GM12878 (cell line): ENCODE measurements around the gene CROCC. TPM values are rescaled to one million over a fixed set of nuclear protein-coding genes. Genes with fewer than 3 reads are reported as not detected.
"Not testable (repeated sequence)": the region's sequence is repeated elsewhere in the genome, so short reads cannot be mapped to it uniquely, and the experiment has no call there.

ENCODE experiments used
- ATAC-seq: fragments of 200-7000 bp; cut with Tn5 transposase; 3 replicates; pipeline ENCODE4 v1.9.1; 2020; ENCODE audit warnings: mild to moderate bottlenecking, moderate library complexity
- BruUV-seq: library from RNA; stranded (reverse); fragments of 400-500 nt; replicated peaks from 2 replicates; lab custom pipeline; 2021; lab: Mats Ljungman, UMichigan
- CTCF ChIA-PET: fragments of 300-600 bp; sonication (Branson Sonifier 250); formaldehyde crosslinking; extraction: SDS; loops from one replicate; lab custom pipeline; 2021; ENCODE audit warnings: inconsistent platforms; lab: Yijun Ruan, JAX
- POLR2A ChIA-PET: fragments of 350-600 bp; formaldehyde crosslinking; extraction: SDS; loops from one replicate; lab custom pipeline; 2021; ENCODE audit warnings: inconsistent platforms; lab: Charles Lee
- RAD21 ChIA-PET: fragments of 300-600 bp; sonication (Branson Sonifier 250); formaldehyde crosslinking; loops from one replicate; lab custom pipeline; 2023; ENCODE audit warnings: antibody characterized with exemption; ENCODE audit not compliant: unreplicated experiment; lab: Charles Lee
- SMC1A ChIA-PET: fragments of 300-600 bp; sonication (Branson Sonifier 250); formaldehyde crosslinking; loops from one replicate; lab custom pipeline; 2023; ENCODE audit not compliant: unreplicated experiment, uncharacterized antibody; lab: Charles Lee
- DNase-seq: peaks from one replicate; pipeline ENCODE4 v3.0.0-alpha.2; 2011; ENCODE audit warnings: low read depth, low spot score
- FAIRE-seq: peaks from 3 replicates; lab custom pipeline; 2011; peaks lifted over from hg19 to GRCh38; lab: Jason Lieb, UNC
- H2AFZ ChIP-seq: 2 replicates; pipeline ENCODE4 v1.6.0; 2011; ENCODE audit warnings: low read depth, low read length, control low read depth; ENCODE audit not compliant: control insufficient read depth
- H3K27ac ChIP-seq: 2 replicates; pipeline ENCODE4 v1.5.1; 2011; ENCODE audit warnings: control low read depth; ENCODE audit not compliant: control insufficient read depth, insufficient read depth
- H3K27me3 ChIP-seq, 2 experiments: replicated peaks in 1 of 2; 2 replicates each; pipeline versions ENCODE4 v1.6.0 to v1.6.1; 2011; ENCODE audit warnings: low read length in 1 of 2; ENCODE audit not compliant: control insufficient read depth in 2 of 2, insufficient read depth in 2 of 2
- H3K36me3 ChIP-seq, 2 experiments: 2 replicates each; pipeline ENCODE4 v1.5.1; 2011; ENCODE audit warnings: low read length in 1 of 2; ENCODE audit not compliant: control insufficient read depth in 2 of 2, insufficient read depth in 2 of 2
- H3K4me1 ChIP-seq: 2 replicates; pipeline ENCODE4 v1.6.1; 2011; ENCODE audit warnings: mild to moderate bottlenecking, low read length, moderate library complexity, mixed read lengths; ENCODE audit not compliant: control insufficient read depth, insufficient read depth
- H3K4me2 ChIP-seq: 2 replicates; pipeline ENCODE4 v1.6.0; 2011; ENCODE audit warnings: control low read depth; ENCODE audit not compliant: control insufficient read depth, insufficient read depth
- H3K4me3 ChIP-seq: fragments of 200-600 bp; sonication (generic); 2 replicates; pipeline ENCODE4 v1.5.1; 2016
- H3K79me2 ChIP-seq: 2 replicates; pipeline ENCODE4 v1.6.0; 2011; ENCODE audit warnings: low read length; ENCODE audit not compliant: control insufficient read depth, insufficient read depth
- H3K9ac ChIP-seq: 2 replicates; pipeline ENCODE4 v1.8.0; 2011; ENCODE audit warnings: low read length, control low read depth, mixed read lengths; ENCODE audit not compliant: control insufficient read depth, insufficient read depth
- H3K9me3 ChIP-seq: replicated peaks from 3 replicates; pipeline ENCODE4 v1.5.1; 2011; ENCODE audit warnings: mild to moderate bottlenecking, low read length; ENCODE audit not compliant: control insufficient read depth, insufficient read depth
- H4K20me1 ChIP-seq: 2 replicates; pipeline ENCODE4 v1.6.0; 2011; ENCODE audit not compliant: control insufficient read depth, insufficient read depth
- BACH1 ChIP-seq: fragments of 450-650 bp; IDR thresholded peaks from 2 replicates; pipeline ENCODE4 v1.6.1; 2017; ENCODE audit warnings: mild to moderate bottlenecking, borderline replicate concordance
- BCL11A ChIP-seq: IDR thresholded peaks from 2 replicates; pipeline ENCODE4 v1.6.1; 2011; ENCODE audit warnings: low read depth, low read length
- BCLAF1 ChIP-seq: fragments of 450-650 bp; IDR thresholded peaks from 2 replicates; pipeline ENCODE4 v1.6.1; 2017; ENCODE audit warnings: antibody characterized with exemption, mild to moderate bottlenecking, moderate library complexity
- CREB1 ChIP-seq: IDR thresholded peaks from 2 replicates; pipeline ENCODE4 v1.6.1; 2012; ENCODE audit warnings: low read depth, mild to moderate bottlenecking, inconsistent platforms
- CREM ChIP-seq: IDR thresholded peaks from 2 replicates; pipeline ENCODE4 v1.6.1; 2014; ENCODE audit warnings: antibody characterized with exemption, low read depth
- EED ChIP-seq: sonication (generic); IDR thresholded peaks from 2 replicates; pipeline ENCODE4 v1.6.1; 2016; ENCODE audit warnings: antibody characterized with exemption, low read depth
- ETV6 ChIP-seq, 2 experiments: fragments of 450-650 bp in 1 of 2; IDR thresholded peaks in 1 of 2; conservative IDR thresholded peaks in 1 of 2; 2 replicates each; pipeline ENCODE4 v1.6.1; 2014; ENCODE audit warnings: antibody characterized with exemption in 1 of 2, borderline replicate concordance in 1 of 2, low read depth in 1 of 2, mild to moderate bottlenecking in 1 of 2, moderate library complexity in 1 of 2
- FOXM1 ChIP-seq: IDR thresholded peaks from 2 replicates; pipeline ENCODE4 v1.6.1; 2012; ENCODE audit warnings: low read depth, mild to moderate bottlenecking, inconsistent platforms, low read length, moderate library complexity
- HCFC1 ChIP-seq: fragments of 150-350 bp; IDR thresholded peaks from 2 replicates; pipeline ENCODE4 v1.6.1; 2014; ENCODE audit warnings: low read length
- MEF2A ChIP-seq: IDR thresholded peaks from 2 replicates; pipeline ENCODE4 v1.6.1; 2011; ENCODE audit warnings: low read depth, mild to moderate bottlenecking, low read length, moderate library complexity; ENCODE audit not compliant: insufficient read depth
- NR2F1 ChIP-seq: fragments of 450-650 bp; conservative IDR thresholded peaks from 2 replicates; pipeline ENCODE4 v1.6.1; 2017; ENCODE audit warnings: mild to moderate bottlenecking
- PBX3 ChIP-seq: IDR thresholded peaks from 2 replicates; pipeline ENCODE4 v1.6.1; 2011; ENCODE audit warnings: mild to moderate bottlenecking, low read depth, low read length, moderate library complexity; ENCODE audit not compliant: insufficient replicate concordance
- TCF12 ChIP-seq: IDR thresholded peaks from 2 replicates; pipeline ENCODE4 v1.6.1; 2011; ENCODE audit warnings: low read depth, mild to moderate bottlenecking, low read length
- YY1 ChIP-seq: IDR thresholded peaks from 2 replicates; pipeline ENCODE4 v1.6.1; 2011; ENCODE audit warnings: low read depth, mild to moderate bottlenecking, low read length
- ZNF24 ChIP-seq: fragments of 450-650 bp; IDR thresholded peaks from 2 replicates; pipeline ENCODE4 v1.6.1; 2017; ENCODE audit warnings: antibody characterized with exemption, mild to moderate bottlenecking
- ZNF687 ChIP-seq: fragments of 450-650 bp; IDR thresholded peaks from 2 replicates; pipeline ENCODE4 v1.6.1; 2017; ENCODE audit warnings: mild to moderate bottlenecking, moderate library complexity
- WGBS: methylation state at CpG from one replicate; pipeline ENCODE4 v1.1.6; 2016; ENCODE audit warnings: low lambda C conversion rate; ENCODE audit not compliant: insufficient replicate concordance, insufficient coverage; ENCODE audit errors: missing lambda C conversion rate; 5-methylcytosine and 5-hydroxymethylcytosine counted together
- in situ Hi-C: fragments of 300-500 bp; cut with MboI; formaldehyde crosslinking; loops from 9 replicates; pipeline ENCODE4 v1.14.3; 2018; ENCODE audit warnings: mixed read lengths
- intact Hi-C: fragments of 100-400 bp; cut with micrococcal nuclease; formaldehyde crosslinking; loops from one replicate; pipeline ENCODE4 v1.14.2; 2022; ENCODE audit not compliant: unreplicated experiment
- polyA plus RNA-seq, 11 experiments: library from polyadenylated mRNA; depleted of rRNA in 4 of 11; unstranded in 6 of 11; stranded (reverse) in 5 of 11; fragments of >200 nt; fragmentation: Nextera tagmentation in 4 of 11; fragmentation: Illumina TruSeq in 1 of 11; extraction: Ambion mirVana in 4 of 11; extraction: Trizol in 1 of 11; gene quantifications; 1 replicate in 1 of 11; 2 replicates in 10 of 11; pipeline versions ENCODE4 v1.2.1 to v1.2.3, GENCODE V29; 2011 to 2016; ENCODE audit warnings: inconsistent platforms in 2 of 11, missing spikeins in 2 of 11, low read depth in 1 of 11
- total RNA-seq, 4 experiments: library from RNA; depleted of rRNA in 3 of 4; stranded (reverse); fragments of >200 nt in 3 of 4; fragmentation: Illumina TruSeq in 1 of 4; extraction: Trizol in 1 of 4; gene quantifications; 2 replicates each; pipeline versions ENCODE4 v1.2.1 to v1.2.3, GENCODE V29; 2013 to 2021

Gene CROCC
- total and polyA plus RNA-seq, 10 of the 15 experiments (the other 5 are each of a cell fraction or from before 2014, with no cell fraction given), result 0.04 to 5.5 (median 2.3) TPM

GRCh38 chr1:16895598-16896315 is 26.0 kb upstream of the CROCC start, which contains the start of gene RNU1-2:
Gene RNU1-2, plus strand, starts transcription at chr1:16895980.
- FAIRE-seq, SMC1A ChIA-PET: not testable (repeated sequence)
- TF ChIP-seq YY1, result peak; percentile 81
- peak; percentile 97 for TF ChIP-seq BACH1
- peak; percentile 70 for TF ChIP-seq MEF2A
- 0 out of 2 replicates have a peak, but pooled peaks have one; percentile 59 for TF ChIP-seq TCF12
- peak; percentile 37 for TF ChIP-seq HCFC1
- TF ChIP-seq CREB1, result peak; percentile 48
- 0 out of 2 replicates have a peak, but pooled peaks have one; percentile 14 for TF ChIP-seq ZNF24
- 0 out of 2 replicates have a peak, but pooled peaks have one; percentile 35 for TF ChIP-seq BCLAF1
- TF ChIP-seq ZNF687, result peak; percentile 99
- TF ChIP-seq CREM, result peak; percentile 72
- peak; percentile 24 for TF ChIP-seq PBX3
- TF ChIP-seq NR2F1, result peak; percentile 46
- TF ChIP-seq BCL11A, result 0 out of 2 replicates have a peak, but pooled peaks have one; percentile 16
- TF ChIP-seq EED, result peak; percentile 60
- TF ChIP-seq ETV6 (conservative IDR thresholded peaks at IDR 0.05 in 1 of 2, IDR thresholded peaks at IDR 0.05 in 1 of 2; ENCODE audit: borderline replicate concordance in 1 of 2, low read depth in 1 of 2), result peak in 1 of 2 experiments; percentile 59; a peak in 1 of 4 replicates
- peak; percentile 85 for TF ChIP-seq FOXM1

More at GRCh38 chr1:16895598-16896315, 26.0 kb upstream of the CROCC start, which contains the start of gene RNU1-2:
- H3K36me3 ChIP-seq, CTCF ChIA-PET, RAD21 ChIA-PET, H3K27me3 ChIP-seq, in situ Hi-C loops, H3K9me3 ChIP-seq, H3K79me2 ChIP-seq, H3K4me1 ChIP-seq, H4K20me1 ChIP-seq: not testable (repeated sequence)
- DNase-seq (peak; percentile 98), ATAC-seq (peak; percentile 100)
- H3K9ac ChIP-seq, result peak within 1 kb of the TSS; percentile 58; the same call in 1 of the 2 replicates
- peak within 1 kb of the TSS; percentile 41; the same call in 1 of the 2 replicates for H3K4me3 ChIP-seq
- peak within 1 kb of the TSS; percentile 81 for H2AFZ ChIP-seq
- WGBS, result 0% methylated on average over 16 of the region's 39 CpGs
- peak within 1 kb of the TSS; percentile 78 for H3K27ac ChIP-seq
- H3K4me2 ChIP-seq, result peak within 1 kb of the TSS; percentile 59
- POLR2A ChIA-PET, result interaction anchor here (1.3 kb wide), 1 partner anchor 10 kb away, joined by 5 read pairs; no protein-coding TSS in a partner anchor
- BruUV-seq, result TSS peak; percentile 100
- intact Hi-C loops, result loop anchor here (1.0 to 2.0 kb wide), 2 partner anchors 10 to 151 kb away; no protein-coding TSS in a partner anchor
